Endothelial cell of umbilical vein (primary cell): Measurements from ENCODE around the gene TRAPPC2. TPM values are rescaled to one million over a fixed set of nuclear protein-coding genes. Genes with fewer than 3 reads are reported as not detected.
"Not testable (repeated sequence)": the region's sequence is repeated elsewhere in the genome, so short reads cannot be mapped to it uniquely, and the experiment has no call there.

ENCODE experiments used
- BruUV-seq: library from RNA; stranded (reverse); fragments of 400-500 nt; replicated peaks from 2 replicates; lab custom pipeline; 2021; lab: Mats Ljungman, UMichigan
- CTCF ChIA-PET: fragments of 300-600, 350-600 bp; sonication (Branson Sonifier 250); formaldehyde crosslinking; loops from one replicate; lab custom pipeline; 2021; ENCODE audit warnings: antibody characterized with exemption, inconsistent platforms; lab: Charles Lee
- POLR2A ChIA-PET: fragments of 300-600, 350-600 bp; sonication (Branson Sonifier 250); formaldehyde crosslinking; loops from one replicate; lab custom pipeline; 2021; ENCODE audit warnings: antibody characterized with exemption, inconsistent platforms; lab: Charles Lee
- DNase-seq: peaks from one replicate; pipeline ENCODE4 v3.0.0-alpha.2; 2011; ENCODE audit warnings: low read depth, low spot score
- FAIRE-seq: peaks from 2 replicates; lab custom pipeline; 2011; peaks lifted over from hg19 to GRCh38; lab: Jason Lieb, UNC
- H2AFZ ChIP-seq: 2 replicates; pipeline ENCODE4 v1.6.0; 2012; ENCODE audit warnings: low read depth, low read length, control low read depth, inconsistent platforms
- H3K27ac ChIP-seq: 2 replicates; pipeline ENCODE4 v1.5.1; 2011; ENCODE audit warnings: low read depth, mild to moderate bottlenecking, control low read depth, low read length, moderate library complexity; ENCODE audit not compliant: insufficient read depth
- H3K27me3 ChIP-seq, 2 experiments: 2 replicates each; pipeline versions ENCODE4 v1.6.0 to v1.6.1; 2011; ENCODE audit warnings: low read length in 2 of 2, mixed read lengths in 1 of 2; ENCODE audit not compliant: control insufficient read depth in 2 of 2, insufficient read depth in 2 of 2
- H3K36me3 ChIP-seq, 2 experiments: 2 replicates in 1 of 2; 3 replicates in 1 of 2; pipeline ENCODE4 v1.5.1; 2011; ENCODE audit warnings: low read length in 2 of 2, mild to moderate bottlenecking in 1 of 2, moderate library complexity in 1 of 2; ENCODE audit not compliant: control insufficient read depth in 2 of 2, insufficient read depth in 2 of 2; ENCODE audit errors: extremely low read depth in 1 of 2
- H3K4me1 ChIP-seq: 3 replicates; pipeline ENCODE4 v1.5.1; 2011; ENCODE audit warnings: mild to moderate bottlenecking, low read length; ENCODE audit not compliant: control insufficient read depth, insufficient read depth; ENCODE audit errors: extremely low read depth
- H3K4me2 ChIP-seq: 2 replicates; pipeline ENCODE4 v1.6.1; 2011; ENCODE audit warnings: low read length, control low read depth, mixed read lengths; ENCODE audit not compliant: insufficient read depth
- H3K4me3 ChIP-seq, 3 experiments: fragments of 200-600 bp in 1 of 3; sonication (generic), shearing (Covaris generic) in 1 of 3; replicated peaks in 1 of 3; 2 replicates each; pipeline ENCODE4 v1.5.1; 2011 to 2016; ENCODE audit warnings: control low read depth in 3 of 3, low read length in 3 of 3, mild to moderate bottlenecking in 2 of 3, inconsistent platforms in 1 of 3, low read depth in 1 of 3, moderate library complexity in 1 of 3; ENCODE audit not compliant: insufficient read depth in 1 of 3
- H3K79me2 ChIP-seq: 2 replicates; pipeline ENCODE4 v1.6.0; 2012; ENCODE audit warnings: low read length, inconsistent platforms; ENCODE audit not compliant: control insufficient read depth, insufficient read depth
- H3K9ac ChIP-seq: replicated peaks from 2 replicates; pipeline ENCODE3; 2011; ENCODE audit warnings: low read length, control low read depth; ENCODE audit not compliant: insufficient read depth; ENCODE audit errors: extremely low read depth
- H3K9me1 ChIP-seq: replicated peaks from 3 replicates; pipeline ENCODE4 v1.6.0; 2011; ENCODE audit warnings: mild to moderate bottlenecking, low read length; ENCODE audit not compliant: control insufficient read depth, insufficient read depth; ENCODE audit errors: extremely low read depth
- H3K9me3 ChIP-seq: replicated peaks from 2 replicates; pipeline ENCODE4 v1.5.1; 2012; ENCODE audit warnings: low read length, inconsistent platforms; ENCODE audit not compliant: control insufficient read depth, insufficient read depth
- H4K20me1 ChIP-seq: replicated peaks from 2 replicates; pipeline ENCODE3; 2011; ENCODE audit warnings: mild to moderate bottlenecking, low read length; ENCODE audit not compliant: control insufficient read depth, insufficient read depth; ENCODE audit errors: extremely low read depth
- FOS ChIP-seq: IDR thresholded peaks from 2 replicates; pipeline ENCODE4 v1.6.1; 2011; ENCODE audit warnings: mild to moderate bottlenecking, low read length, moderate library complexity, borderline replicate concordance; ENCODE audit not compliant: insufficient read depth
- GATA2 ChIP-seq: IDR thresholded peaks from 2 replicates; pipeline ENCODE4 v1.7.0; 2011; ENCODE audit warnings: low read depth, mild to moderate bottlenecking, moderate library complexity, mixed read lengths, low read length; ENCODE audit not compliant: insufficient read length, insufficient read depth
- JUN ChIP-seq: IDR thresholded peaks from 2 replicates; pipeline ENCODE4 v1.6.1; 2011; ENCODE audit warnings: borderline replicate concordance, low read depth; ENCODE audit not compliant: insufficient read length, insufficient read depth
- MAX ChIP-seq: IDR thresholded peaks from 2 replicates; pipeline ENCODE4 v1.6.1; 2011; ENCODE audit not compliant: insufficient read depth, insufficient read length
- MYC ChIP-seq: IDR thresholded peaks from one replicate; pipeline ENCODE4 v1.6.1; 2011; ENCODE audit warnings: mild to moderate bottlenecking, low read depth, low read length
- POLR2AphosphoS5 ChIP-seq: IDR thresholded peaks from 2 replicates; pipeline ENCODE4 v1.6.1; 2012; ENCODE audit warnings: low read depth, mild to moderate bottlenecking, control low read depth, low read length, moderate library complexity; ENCODE audit not compliant: insufficient read depth
- dilution Hi-C: fragments of 300-500 bp; cut with MboI; formaldehyde crosslinking; loops from one replicate; pipeline ENCODE4 v1.15.0; 2019; ENCODE audit warnings: low sequenced_read_pairs; ENCODE audit not compliant: extremely low pct_ligation_motif_present
- intact Hi-C: fragments of 100-400 bp; cut with micrococcal nuclease; formaldehyde crosslinking; loops from one replicate; pipeline ENCODE4 v1.10.0; 2022
- polyA plus RNA-seq, 4 experiments: library from polyadenylated mRNA; depleted of rRNA in 3 of 4; stranded (reverse) in 3 of 4; unstranded in 1 of 4; fragments of >200 nt; gene quantifications; 2 replicates each; pipeline versions ENCODE4 v1.2.1 to v1.2.3, GENCODE V29; 2011 to 2012; ENCODE audit warnings: missing spikeins in 1 of 4
- total RNA-seq: library from RNA; stranded (reverse); gene quantifications from 2 replicates; pipeline ENCODE4 v1.2.3, GENCODE V29; 2021

Gene TRAPPC2
- total and polyA plus RNA-seq, 2 donors (not counting 3 experiments of a cell fraction or from before 2014, with no cell fraction given), result 6.6 to 13.0 TPM

- H3K9me1 ChIP-seq, DNase-seq, POLR2A ChIA-PET, H3K4me2 ChIP-seq, dilution Hi-C loops, H3K36me3 ChIP-seq, H2AFZ ChIP-seq, H4K20me1 ChIP-seq, H3K79me2 ChIP-seq, H3K9ac ChIP-seq, intact Hi-C loops, H3K4me1 ChIP-seq, H3K9me3 ChIP-seq, H3K27ac ChIP-seq, BruUV-seq, H3K27me3 ChIP-seq, FAIRE-seq, CTCF ChIA-PET, H3K4me3 ChIP-seq: not testable (repeated sequence)
Observed at GRCh38 chrX:13724878-13725277, 9.5 kb downstream of the TRAPPC2 start.

GRCh38 chrX:13721819-13722519, 12.5 kb downstream of the TRAPPC2 start:
- Histone ChIP-seq H2AFZ (no peak overlapping the region), H3K4me2 (no peak overlapping the region), H3K79me2 (peaks cover 2% of the 10 kb centered on the region), H3K4me1 (no peaks in the 10 kb centered on the region), H3K4me3 (no peak overlapping the region), H3K27ac (no peak overlapping the region), H3K27me3 (no peaks in the 10 kb centered on the region), H3K9ac (no peak overlapping the region), H3K9me3 (no peaks in the 10 kb centered on the region), H4K20me1 (no peaks in the 10 kb centered on the region), H3K36me3 (peaks cover 0 to 4% of the 10 kb centered on the region in 2 experiments), H3K9me1 (no peaks in the 10 kb centered on the region)
- ChIA-PET POLR2A (no interaction called here), CTCF (interaction anchor here (0.6 to 1.0 kb wide), 2 partner anchors 13 to 524 kb away, joined by 3 read pairs; partner anchors contain the start of genes OFD1 and TRAPPC2)
- intact Hi-C loops (no loop called here), dilution Hi-C loops (no loop called here)
- DNase-seq (no peak), FAIRE-seq (no peak)
- no TSS peak for BruUV-seq
- no peak for TF ChIP-seq MYC
- TF ChIP-seq POLR2AphosphoS5, result no peak
- no peak for TF ChIP-seq MAX
- TF ChIP-seq GATA2, result no peak
- no peak for TF ChIP-seq JUN
- TF ChIP-seq FOS, result no peak
